GM12878 (cell line): ENCODE measurements around the gene MYH10. TPM values are rescaled to one million over a fixed set of nuclear protein-coding genes. Genes with fewer than 3 reads are reported as not detected.

ENCODE experiments used
- ATAC-seq: fragments of 200-7000 bp; cut with Tn5 transposase; 3 replicates; pipeline ENCODE4 v1.9.1; 2020; ENCODE audit warnings: mild to moderate bottlenecking, moderate library complexity
- BruUV-seq: library from RNA; stranded (reverse); fragments of 400-500 nt; replicated peaks from 2 replicates; lab custom pipeline; 2021; lab: Mats Ljungman, UMichigan
- CTCF ChIA-PET: fragments of 300-600 bp; sonication (Branson Sonifier 250); formaldehyde crosslinking; extraction: SDS; loops from one replicate; lab custom pipeline; 2021; ENCODE audit warnings: inconsistent platforms; lab: Yijun Ruan, JAX
- POLR2A ChIA-PET: fragments of 350-600 bp; formaldehyde crosslinking; extraction: SDS; loops from one replicate; lab custom pipeline; 2021; ENCODE audit warnings: inconsistent platforms; lab: Charles Lee
- RAD21 ChIA-PET: fragments of 300-600 bp; sonication (Branson Sonifier 250); formaldehyde crosslinking; loops from one replicate; lab custom pipeline; 2023; ENCODE audit warnings: antibody characterized with exemption; ENCODE audit not compliant: unreplicated experiment; lab: Charles Lee
- SMC1A ChIA-PET: fragments of 300-600 bp; sonication (Branson Sonifier 250); formaldehyde crosslinking; loops from one replicate; lab custom pipeline; 2023; ENCODE audit not compliant: unreplicated experiment, uncharacterized antibody; lab: Charles Lee
- DNase-seq: peaks from one replicate; pipeline ENCODE4 v3.0.0-alpha.2; 2011; ENCODE audit warnings: low read depth, low spot score
- FAIRE-seq: peaks from 3 replicates; lab custom pipeline; 2011; peaks lifted over from hg19 to GRCh38; lab: Jason Lieb, UNC
- H2AFZ ChIP-seq: 2 replicates; pipeline ENCODE4 v1.6.0; 2011; ENCODE audit warnings: low read depth, low read length, control low read depth; ENCODE audit not compliant: control insufficient read depth
- H3K27ac ChIP-seq: 2 replicates; pipeline ENCODE4 v1.5.1; 2011; ENCODE audit warnings: control low read depth; ENCODE audit not compliant: control insufficient read depth, insufficient read depth
- H3K27me3 ChIP-seq, 2 experiments: replicated peaks in 1 of 2; 2 replicates each; pipeline versions ENCODE4 v1.6.0 to v1.6.1; 2011; ENCODE audit warnings: low read length in 1 of 2; ENCODE audit not compliant: control insufficient read depth in 2 of 2, insufficient read depth in 2 of 2
- H3K36me3 ChIP-seq, 2 experiments: 2 replicates each; pipeline ENCODE4 v1.5.1; 2011; ENCODE audit warnings: low read length in 1 of 2; ENCODE audit not compliant: control insufficient read depth in 2 of 2, insufficient read depth in 2 of 2
- H3K4me1 ChIP-seq: 2 replicates; pipeline ENCODE4 v1.6.1; 2011; ENCODE audit warnings: mild to moderate bottlenecking, low read length, moderate library complexity, mixed read lengths; ENCODE audit not compliant: control insufficient read depth, insufficient read depth
- H3K4me2 ChIP-seq: 2 replicates; pipeline ENCODE4 v1.6.0; 2011; ENCODE audit warnings: control low read depth; ENCODE audit not compliant: control insufficient read depth, insufficient read depth
- H3K4me3 ChIP-seq: fragments of 200-600 bp; sonication (generic); 2 replicates; pipeline ENCODE4 v1.5.1; 2016
- H3K79me2 ChIP-seq: 2 replicates; pipeline ENCODE4 v1.6.0; 2011; ENCODE audit warnings: low read length; ENCODE audit not compliant: control insufficient read depth, insufficient read depth
- H3K9ac ChIP-seq: 2 replicates; pipeline ENCODE4 v1.8.0; 2011; ENCODE audit warnings: low read length, control low read depth, mixed read lengths; ENCODE audit not compliant: control insufficient read depth, insufficient read depth
- H3K9me3 ChIP-seq: replicated peaks from 3 replicates; pipeline ENCODE4 v1.5.1; 2011; ENCODE audit warnings: mild to moderate bottlenecking, low read length; ENCODE audit not compliant: control insufficient read depth, insufficient read depth
- H4K20me1 ChIP-seq: 2 replicates; pipeline ENCODE4 v1.6.0; 2011; ENCODE audit not compliant: control insufficient read depth, insufficient read depth
- ASH2L ChIP-seq: fragments of 300-600, 200-600 bp; sonication (generic); IDR thresholded peaks from 2 replicates; pipeline ENCODE4 v1.6.1; 2017; ENCODE audit warnings: low read depth, mild to moderate bottlenecking, borderline replicate concordance
- BHLHE40 ChIP-seq, 2 experiments: fragments of 450-650 bp in 1 of 2; IDR thresholded peaks; 2 replicates each; pipeline ENCODE4 v1.6.1; 2011 to 2017; ENCODE audit warnings: low read depth in 2 of 2, borderline replicate concordance in 1 of 2, improper control_type of control experiment in 1 of 2, low read length in 1 of 2, mild to moderate bottlenecking in 1 of 2
- BMI1 ChIP-seq: fragments of 450-650 bp; IDR thresholded peaks from 2 replicates; pipeline ENCODE4 v1.6.1; 2016; ENCODE audit warnings: mild to moderate bottlenecking, moderate library complexity, borderline replicate concordance
- E2F8 ChIP-seq: fragments of 450-650 bp; IDR thresholded peaks from 2 replicates; pipeline ENCODE4 v1.6.1; 2018; ENCODE audit warnings: mild to moderate bottlenecking, low read depth, moderate library complexity; ENCODE audit not compliant: partially characterized antibody
- IKZF2 ChIP-seq, 2 experiments: fragments of 450-650 bp; IDR thresholded peaks; 2 replicates each; pipeline ENCODE4 v1.6.1; 2017; ENCODE audit warnings: mild to moderate bottlenecking in 2 of 2, moderate library complexity in 2 of 2
- RELB ChIP-seq: fragments of 450-650 bp; IDR thresholded peaks from 2 replicates; pipeline ENCODE4 v1.6.1; 2017; ENCODE audit warnings: low read depth, mild to moderate bottlenecking, moderate library complexity
- USF2 ChIP-seq: IDR thresholded peaks from 2 replicates; pipeline ENCODE4 v1.6.1; 2011; ENCODE audit warnings: low read depth, low read length, improper control_type of control experiment, borderline replicate concordance
- ZNF592 ChIP-seq: fragments of 450-650 bp; IDR thresholded peaks from 2 replicates; pipeline ENCODE4 v1.6.1; 2017; ENCODE audit warnings: mild to moderate bottlenecking, moderate library complexity
- WGBS: methylation state at CpG from one replicate; pipeline ENCODE4 v1.1.6; 2016; ENCODE audit warnings: low lambda C conversion rate; ENCODE audit not compliant: insufficient replicate concordance, insufficient coverage; ENCODE audit errors: missing lambda C conversion rate; 5-methylcytosine and 5-hydroxymethylcytosine counted together
- in situ Hi-C: fragments of 300-500 bp; cut with MboI; formaldehyde crosslinking; loops from 9 replicates; pipeline ENCODE4 v1.14.3; 2018; ENCODE audit warnings: mixed read lengths
- intact Hi-C: fragments of 100-400 bp; cut with micrococcal nuclease; formaldehyde crosslinking; loops from one replicate; pipeline ENCODE4 v1.14.2; 2022; ENCODE audit not compliant: unreplicated experiment
- polyA plus RNA-seq, 11 experiments: library from polyadenylated mRNA; depleted of rRNA in 4 of 11; unstranded in 6 of 11; stranded (reverse) in 5 of 11; fragments of >200 nt; fragmentation: Nextera tagmentation in 4 of 11; fragmentation: Illumina TruSeq in 1 of 11; extraction: Ambion mirVana in 4 of 11; extraction: Trizol in 1 of 11; gene quantifications; 1 replicate in 1 of 11; 2 replicates in 10 of 11; pipeline versions ENCODE4 v1.2.1 to v1.2.3, GENCODE V29; 2011 to 2016; ENCODE audit warnings: inconsistent platforms in 2 of 11, missing spikeins in 2 of 11, low read depth in 1 of 11
- total RNA-seq, 4 experiments: library from RNA; depleted of rRNA in 3 of 4; stranded (reverse); fragments of >200 nt in 3 of 4; fragmentation: Illumina TruSeq in 1 of 4; extraction: Trizol in 1 of 4; gene quantifications; 2 replicates each; pipeline versions ENCODE4 v1.2.1 to v1.2.3, GENCODE V29; 2013 to 2021

The MYH10 gene
- total and polyA plus RNA-seq, 10 of the 15 experiments (the other 5 are each of a cell fraction or from before 2014, with no cell fraction given), result 0.33 to 7.1 (median 1.0) TPM

GRCh38 chr17:8614988-8615387 lies 15.5 kb downstream of the MYH10 start (continued):
- no peak for TF ChIP-seq E2F8

- CTCF ChIA-PET, result no interaction called here
- Histone ChIP-seq H4K20me1 (no peaks in the 10 kb centered on the region), H3K9me3 (no peaks in the 10 kb centered on the region), H3K4me2 (peak overlapping the region; percentile 30; the same call in 1 of the 2 replicates), H3K27ac (no peak overlapping the region), H2AFZ (no peak overlapping the region), H3K79me2 (no peaks in the 10 kb centered on the region), H3K36me3 (no peaks in the 10 kb centered on the region), H3K4me1 (no peaks in the 10 kb centered on the region), H3K4me3 (no peak overlapping the region), H3K9ac (no peak overlapping the region), H3K27me3 (no peaks in the 10 kb centered on the region)
- no TSS peak for BruUV-seq
- 73% methylated on average over 8 of the region's 8 CpGs for WGBS
- FAIRE-seq, result no peak
- SMC1A ChIA-PET, result no interaction called here
- RAD21 ChIA-PET, result no interaction called here
- intact Hi-C loops (no loop called here), in situ Hi-C loops (no loop called here)
- TF ChIP-seq USF2, result no peak
- no peak for TF ChIP-seq ASH2L
- TF ChIP-seq BMI1, result no peak
- TF ChIP-seq BHLHE40 (IDR thresholded peaks at IDR 0.05; ENCODE audit: borderline replicate concordance in 1 of 2, low read depth in 2 of 2, low read length in 1 of 2), result no peak
- TF ChIP-seq IKZF2 (IDR thresholded peaks at IDR 0.05), result no peak
- no peak for TF ChIP-seq ZNF592
- TF ChIP-seq RELB, result no peak
- DNase-seq, result no peak
- ATAC-seq, result no peak
- POLR2A ChIA-PET, result no interaction called here
Observed at GRCh38 chr17:8611619-8612298, 18.8 kb downstream of the MYH10 start.
